Testis (tissue), 2 donors: ENCODE measurements around the gene MKKS.

Experiments used
- CTCF ChIP-seq, 3 experiments: fragments of 450-650 bp in 2 of 3; fragments of 200-600 bp in 1 of 3; sonication (generic) in 1 of 3; IDR thresholded peaks; one replicate each; pipeline ENCODE4 v1.5.1; 2016 to 2019; ENCODE audit warnings: antibody characterized with exemption in 3 of 3, mild to moderate bottlenecking in 2 of 3, moderate library complexity in 1 of 3
- POLR2A ChIP-seq: fragments of 450-650 bp; IDR thresholded peaks from one replicate; pipeline ENCODE4 v1.6.1; 2017; ENCODE audit warnings: antibody characterized with exemption, mild to moderate bottlenecking, moderate library complexity

- no peak for TF ChIP-seq CTCF (IDR thresholded peaks at IDR 0.05)
- no peak for TF ChIP-seq POLR2A
These were observed 74.4 kb downstream of the MKKS start for GRCh38 chr20:10359621-10360040.
